H1 (cell line): ENCODE data around the gene TSEN54. TPM values are rescaled to one million over a fixed set of nuclear protein-coding genes. Genes with fewer than 3 reads are reported as not detected.

Source experiments
- CHD2 ChIP-seq: IDR thresholded peaks from 2 replicates; pipeline ENCODE4 v1.6.1; 2012; ENCODE audit warnings: low read length, improper control_type of control experiment
- MAX ChIP-seq: IDR thresholded peaks from 2 replicates; pipeline ENCODE4 v1.6.1; 2012; ENCODE audit warnings: inconsistent platforms
- RNF2 ChIP-seq: fragments of 200-900, 300-1000 bp; sonication (generic); IDR thresholded peaks from 2 replicates; pipeline ENCODE4 v1.7.1; 2016; ENCODE audit warnings: borderline replicate concordance, low read depth, mild to moderate bottlenecking, antibody characterized with exemption, low read length; ENCODE audit not compliant: poor library complexity, severe bottlenecking; ENCODE audit errors: missing control alignments
- TBP ChIP-seq: IDR thresholded peaks from 2 replicates; pipeline ENCODE4 v1.6.1; 2011; ENCODE audit warnings: low read depth, low read length, improper control_type of control experiment
- polyA plus RNA-seq, 7 experiments: library from polyadenylated mRNA; depleted of rRNA in 3 of 7; stranded (reverse) in 5 of 7; unstranded in 2 of 7; fragments of >200 nt in 5 of 7; fragments of 200-250 nt in 2 of 7; gene quantifications; 1 replicate in 5 of 7; 2 replicates in 1 of 7; 4 replicates in 1 of 7; pipeline versions ENCODE4 v1.2.1 to v1.2.3, GENCODE V29; 2011 to 2013; ENCODE audit warnings: missing spikeins in 2 of 7, mixed read lengths in 2 of 7
- total RNA-seq: library from RNA; stranded (reverse); fragmentation: NEBNext Ultra II Directional; extraction: Animal tissue kit (Norgen Biotek cat#: 25700); gene quantifications from 2 replicates; pipeline ENCODE4 v1.2.1, GENCODE V29; 2021

The TSEN54 gene
- total and polyA plus RNA-seq, 2 of the 8 experiments (the other 6 are each of a cell fraction or from before 2014, with no cell fraction given) = 43.6 to 60.3 TPM

GRCh38 chr17:75546181-75546580 lies 29.9 kb downstream of the TSEN54 start (continued):
- TF ChIP-seq MAX (no peak), RNF2 (no peak), CHD2 (no peak), TBP (no peak)
